ENCODE data around the gene AURKA.

Gene AURKA

GRCh38 chr20:56433880-56434255 lies 41.9 kb upstream of the AURKA start:
- Histone ChIP-seq H3K27me3 (no peaks in the 10 kb centered on the region), H3K4me1 (no peaks in the 10 kb centered on the region), H3K4me3 (ENCODE audit: low read depth, low read length) (no peak overlapping the region), H3K36me3 (no peaks in the 10 kb centered on the region), H3K9me3 (no peaks in the 10 kb centered on the region; the same call in 1 of the 2 replicates)
- no peak for TF ChIP-seq CTCF (IDR thresholded peaks at IDR 0.05; ENCODE audit: low read depth, low read length)
- no peak for DNase-seq

DNA sequence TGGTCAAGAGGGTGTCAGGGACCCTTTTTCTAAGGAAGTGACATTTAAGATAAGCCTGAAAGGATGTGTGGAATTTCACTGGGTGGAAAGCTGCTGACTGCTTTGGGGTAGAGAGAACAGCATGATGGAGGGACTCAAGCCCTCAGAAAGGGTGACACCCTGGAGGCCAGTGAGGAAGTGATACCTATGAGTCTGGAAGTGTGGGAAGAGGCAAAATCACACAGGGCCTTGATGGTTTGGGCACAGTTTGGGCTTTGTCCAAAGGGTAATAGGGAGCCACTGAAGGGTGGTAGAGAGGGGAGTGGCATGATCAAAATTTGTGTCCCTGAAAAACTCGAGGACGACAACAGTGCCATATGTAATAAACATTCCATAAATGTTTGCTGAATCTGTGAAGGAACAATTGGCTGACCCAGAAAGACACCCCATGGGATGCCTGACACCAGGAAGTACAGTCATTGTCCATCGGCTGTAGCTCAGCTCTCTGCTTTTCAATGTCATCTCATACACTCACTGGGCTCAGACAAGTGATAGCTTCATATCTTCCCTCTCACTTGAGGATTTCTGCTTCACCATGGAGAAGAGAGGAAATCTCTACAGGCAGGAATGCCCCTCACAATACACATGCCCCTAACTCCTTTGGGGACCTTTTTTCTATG lies 41.3 kb upstream of the AURKA start:
- no peaks in the 10 kb centered on the region for H3K27me3 ChIP-seq
- no peak for DNase-seq

GRCh38 chr20:56431471-56431870 lies 39.5 kb upstream of the AURKA start:
- no peaks in the 10 kb centered on the region for H3K4me1 ChIP-seq
- TF ChIP-seq CTCF (IDR thresholded peaks at IDR 0.05; ENCODE audit: low read depth, low read length) = no peak
- H3K36me3 ChIP-seq = no peaks in the 10 kb centered on the region
- DNase-seq = no peak
- H3K4me3 ChIP-seq (ENCODE audit: low read depth, low read length) = no peak overlapping the region
- 0 out of 2 replicates have a peak, but pooled peaks cover 4% of the 10 kb centered on the region for H3K27me3 ChIP-seq
- no peaks in the 10 kb centered on the region; the same call in 1 of the 2 replicates for H3K9me3 ChIP-seq

More for the DNA sequence above, 41.3 kb upstream of the AURKA start:
- Histone ChIP-seq H3K9me3 (no peaks in the 10 kb centered on the region; the same call in 1 of the 2 replicates), H3K4me3 (ENCODE audit: low read depth, low read length) (no peak overlapping the region), H3K36me3 (no peaks in the 10 kb centered on the region), H3K4me1 (no peaks in the 10 kb centered on the region)
- no peak for TF ChIP-seq CTCF (IDR thresholded peaks at IDR 0.05; ENCODE audit: low read depth, low read length)

GRCh38 chr20:56430957-56431356 lies 38.9 kb upstream of the AURKA start:
- no peak for TF ChIP-seq CTCF (IDR thresholded peaks at IDR 0.05; ENCODE audit: low read depth, low read length)
- Histone ChIP-seq H3K4me1 (no peaks in the 10 kb centered on the region), H3K9me3 (no peaks in the 10 kb centered on the region; the same call in 1 of the 2 replicates), H3K36me3 (no peaks in the 10 kb centered on the region), H3K27me3 (0 out of 2 replicates have a peak, but pooled peaks cover 4% of the 10 kb centered on the region), H3K4me3 (ENCODE audit: low read depth, low read length) (no peak overlapping the region)
- DNase-seq = no peak

GRCh38 chr20:56430461-56430860 lies 38.4 kb upstream of the AURKA start:
- TF ChIP-seq CTCF (IDR thresholded peaks at IDR 0.05; ENCODE audit: low read depth, low read length) = no peak
- H3K27me3 ChIP-seq = 0 out of 2 replicates have a peak, but pooled peaks cover 4% of the 10 kb centered on the region
- H3K9me3 ChIP-seq = no peaks in the 10 kb centered on the region; the same call in 1 of the 2 replicates
- H3K36me3 ChIP-seq = no peaks in the 10 kb centered on the region
- H3K4me3 ChIP-seq (ENCODE audit: low read depth, low read length) = no peak overlapping the region
- DNase-seq = no peak
- no peaks in the 10 kb centered on the region for H3K4me1 ChIP-seq

DNA sequence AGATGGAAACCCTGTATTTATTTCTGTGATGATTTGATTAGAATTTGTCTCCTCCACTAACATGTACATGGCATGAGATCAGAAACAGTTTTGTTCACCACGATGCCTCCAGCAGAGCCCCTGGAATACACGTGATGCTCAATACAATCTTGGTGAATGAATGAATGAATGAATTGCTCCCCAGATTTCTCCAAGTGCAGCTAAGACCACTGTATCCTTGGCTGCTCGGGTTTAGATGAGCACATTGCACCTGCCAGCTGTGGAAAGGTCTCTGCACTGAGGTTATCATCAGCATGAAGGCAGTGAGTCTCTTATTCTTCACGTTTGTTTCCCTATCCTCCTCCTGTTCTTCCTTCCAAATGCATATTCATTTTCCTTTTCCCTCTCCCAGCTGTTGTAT lies 37.9 kb upstream of the AURKA start:
- no peak overlapping the region for H3K4me3 ChIP-seq (ENCODE audit: low read depth, low read length)
- TF ChIP-seq CTCF (IDR thresholded peaks at IDR 0.05; ENCODE audit: low read depth, low read length) = no peak
- H3K4me1 ChIP-seq = no peaks in the 10 kb centered on the region
- 0 out of 2 replicates have a peak, but pooled peaks cover 4% of the 10 kb centered on the region for H3K27me3 ChIP-seq
- no peaks in the 10 kb centered on the region for H3K36me3 ChIP-seq
- no peak for DNase-seq
- no peaks in the 10 kb centered on the region; the same call in 1 of the 2 replicates for H3K9me3 ChIP-seq
